T-helper 17 cell (primary cell): ENCODE results near the gene OR8H2. TPM values are rescaled to one million over a fixed set of nuclear protein-coding genes. Genes with fewer than 3 reads are reported as not detected.
"Not testable (repeated sequence)": the region's sequence is repeated elsewhere in the genome, so short reads cannot be mapped to it uniquely, and the experiment has no call there.

Experiments
- ATAC-seq: fragments of 150-1000 bp; cut with Tn5 transposase; 2 replicates; pipeline ENCODE4 v1.10.0; 2021; ENCODE audit warnings: mild to moderate bottlenecking, moderate library complexity
- DNase-seq, 3 donors: peaks; one replicate each; pipeline versions ENCODE4 v3.0.0 to v3.0.0-alpha.2; 2020 to 2021
- H3K9me3 ChIP-seq: one replicate; pipeline ENCODE4 v1.7.0; 2013; ENCODE audit warnings: low read length, mild to moderate bottlenecking; ENCODE audit not compliant: control insufficient read depth, poor library complexity, severe bottlenecking
- H3K27ac Mint-ChIP-seq: one replicate; pipeline ENCODE4 v1.8.0; 2022; ENCODE audit warnings: mild to moderate bottlenecking, moderate library complexity, mixed read lengths
- H3K27me3 Mint-ChIP-seq: one replicate; pipeline ENCODE4 v1.8.0; 2022; ENCODE audit warnings: mixed read lengths
- H3K36me3 Mint-ChIP-seq: one replicate; pipeline ENCODE4 v1.8.0; 2022; ENCODE audit warnings: low read depth, mixed read lengths
- H3K4me1 Mint-ChIP-seq: one replicate; pipeline ENCODE4 v1.8.0; 2022; ENCODE audit warnings: mild to moderate bottlenecking, mixed read lengths
- H3K4me3 Mint-ChIP-seq: one replicate; pipeline ENCODE4 v1.8.0; 2022; ENCODE audit warnings: mild to moderate bottlenecking, moderate library complexity, mixed read lengths
- total RNA-seq, 4 donors: library from RNA in 2 of 4; stranded (reverse) in 2 of 4; gene quantifications; one replicate each; pipeline ENCODE4 v1.2.3 and lab custom pipeline; 2022 to 2026

OR8H2 gene
- total RNA-seq (not detected), total RNA-seq (lab: John Stamatoyannopoulos, UW) (0 reads per million in 2 donors)

DNA sequence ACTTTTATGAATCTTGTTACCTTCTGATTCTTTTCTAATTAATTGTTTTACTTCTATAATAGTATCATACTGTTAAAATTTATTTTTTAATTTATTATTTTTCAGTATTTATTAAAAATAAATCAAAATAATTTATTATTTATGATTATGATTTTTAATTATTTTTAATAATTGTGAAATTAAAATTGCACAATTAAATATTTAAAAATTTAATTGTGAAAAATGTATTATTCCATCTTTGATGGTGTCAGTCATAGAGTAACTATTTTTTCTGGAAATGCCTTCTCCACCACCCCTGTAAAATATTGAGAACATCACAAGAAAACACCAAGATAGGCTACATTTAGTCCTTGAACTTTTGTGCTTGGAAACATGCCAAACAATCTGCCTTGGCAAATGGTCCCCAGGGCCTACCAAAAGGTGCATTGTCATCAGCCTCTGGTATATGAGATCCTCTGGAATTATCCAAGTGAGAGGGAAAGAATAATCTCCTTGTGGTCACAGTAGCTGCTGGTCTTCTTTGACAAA, at the start of gene OR8H2:
Gene OR8H2 (plus strand): TSS at position 478 of the 528 bp plus-strand sequence. CDS start 1,356 bp downstream, outside the sequence.
- Mint-ChIP-seq H3K27me3 (no peaks in the 10 kb centered on the region), H3K27ac (no peak within 1 kb of the TSS), H3K4me1 (no peaks in the 10 kb centered on the region), H3K36me3 (no peaks in the 10 kb centered on the region), H3K4me3 (no peak within 1 kb of the TSS)
- no peak for ATAC-seq
- DNase-seq: no peak
- H3K9me3 ChIP-seq: no peaks in the 10 kb centered on the region

- not testable (repeated sequence) for H3K4me1 Mint-ChIP-seq
Observed at GRCh38 chr11:56056366-56056765, 47.1 kb upstream of the OR8H2 start.

GRCh38 chr11:56057661-56058237, 45.7 kb upstream of the OR8H2 start:
- H3K36me3 Mint-ChIP-seq, H3K27ac Mint-ChIP-seq, H3K4me3 Mint-ChIP-seq, H3K27me3 Mint-ChIP-seq, H3K9me3 ChIP-seq, H3K4me1 Mint-ChIP-seq, ATAC-seq, DNase-seq: not testable (repeated sequence)

More at GRCh38 chr11:56056366-56056765, 47.1 kb upstream of the OR8H2 start:
- not testable (repeated sequence) for H3K27me3 Mint-ChIP-seq, DNase-seq, H3K9me3 ChIP-seq, ATAC-seq, H3K36me3 Mint-ChIP-seq, H3K27ac Mint-ChIP-seq, H3K4me3 Mint-ChIP-seq

- not testable (repeated sequence) for H3K4me3 Mint-ChIP-seq, DNase-seq, H3K9me3 ChIP-seq, H3K36me3 Mint-ChIP-seq, H3K4me1 Mint-ChIP-seq, H3K27ac Mint-ChIP-seq, ATAC-seq, H3K27me3 Mint-ChIP-seq
Observed at GRCh38 chr11:56058260-56058780, 45.2 kb upstream of the OR8H2 start.

- Mint-ChIP-seq H3K4me1 (no peaks in the 10 kb centered on the region), H3K36me3 (no peaks in the 10 kb centered on the region), H3K4me3 (no peak overlapping the region), H3K27me3 (no peaks in the 10 kb centered on the region), H3K27ac (no peak overlapping the region)
- ATAC-seq (no peak), DNase-seq (no peak)
- no peaks in the 10 kb centered on the region for H3K9me3 ChIP-seq
Observed at GRCh38 chr11:56066980-56067379, 36.5 kb upstream of the OR8H2 start.

GRCh38 chr11:56089697-56090096, 13.8 kb upstream of the OR8H2 start:
- Mint-ChIP-seq H3K4me1 (no peaks in the 10 kb centered on the region), H3K4me3 (no peak overlapping the region), H3K27me3 (no peaks in the 10 kb centered on the region), H3K36me3 (no peaks in the 10 kb centered on the region), H3K27ac (no peak overlapping the region)
- DNase-seq (no peak), ATAC-seq (no peak)
- no peaks in the 10 kb centered on the region for H3K9me3 ChIP-seq

DNA sequence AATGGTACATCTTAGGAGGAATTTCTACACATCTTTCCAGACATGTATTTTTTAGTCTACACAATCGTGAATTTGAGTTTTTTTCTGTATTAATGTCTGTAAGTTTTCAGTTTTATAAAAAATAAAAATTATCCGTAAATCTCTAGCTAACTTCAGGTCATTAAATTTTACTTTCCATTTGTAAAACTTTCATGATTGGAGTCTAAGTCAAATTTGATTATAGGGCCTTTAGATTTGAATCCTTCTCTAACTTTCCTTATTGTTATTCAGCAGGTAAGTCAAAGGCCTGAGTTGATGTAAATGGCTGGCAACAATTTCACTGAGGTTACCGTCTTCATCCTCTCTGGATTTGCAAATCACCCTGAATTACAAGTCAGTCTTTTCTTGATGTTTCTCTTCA, 10.5 kb upstream of the OR8H2 start, which contains the start of gene OR8I2:
Gene OR8I2 (plus strand): TSS at position 301 of the 400 bp plus-strand sequence. CDS start 0 bp downstream, at position 301.
- no peak within 1 kb of the TSS for H3K4me3 Mint-ChIP-seq
- ATAC-seq (no peak), DNase-seq (no peak)
- no peak within 1 kb of the TSS for H3K27ac Mint-ChIP-seq
- H3K36me3 Mint-ChIP-seq: no peaks in the 10 kb centered on the region
- no peaks in the 10 kb centered on the region for H3K9me3 ChIP-seq
- H3K4me1 Mint-ChIP-seq: no peaks in the 10 kb centered on the region
- H3K27me3 Mint-ChIP-seq: no peaks in the 10 kb centered on the region

GRCh38 chr11:56122073-56122472, 18.6 kb downstream of the OR8H2 start, which contains the start of gene OR8H3:
Gene OR8H3 (plus strand): TSS chr11:56122373. CDS start chr11:56122373, 0 bp downstream.
- no peak within 1 kb of the TSS for H3K4me3 Mint-ChIP-seq
- no peak for ATAC-seq
- no peaks in the 10 kb centered on the region for H3K27me3 Mint-ChIP-seq
- H3K27ac Mint-ChIP-seq: no peak within 1 kb of the TSS
- no peaks in the 10 kb centered on the region for H3K9me3 ChIP-seq
- DNase-seq: no peak
- no peaks in the 10 kb centered on the region for H3K4me1 Mint-ChIP-seq
- H3K36me3 Mint-ChIP-seq: no peaks in the 10 kb centered on the region

DNA sequence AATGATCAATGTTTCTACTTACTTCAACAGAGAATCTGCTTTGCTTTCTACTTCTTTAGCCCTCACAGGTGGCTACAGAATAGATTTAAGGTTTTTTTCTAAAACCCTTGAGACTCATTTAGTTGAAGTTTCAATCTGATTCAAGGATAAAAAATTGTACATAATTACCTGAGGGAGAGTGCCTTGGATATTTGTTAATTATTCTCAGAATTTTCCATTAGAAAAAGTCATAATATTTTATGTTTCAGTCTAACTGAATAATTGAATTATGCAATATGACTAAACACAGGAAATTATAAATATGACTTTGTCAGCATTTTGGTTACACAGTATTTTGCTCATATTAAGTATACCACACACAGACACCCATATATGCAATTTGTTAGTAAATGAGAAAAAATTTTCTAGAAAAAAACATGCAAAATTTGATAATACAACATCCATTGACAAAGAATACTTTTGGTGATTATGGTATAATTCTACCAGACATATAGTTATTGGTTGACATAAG, 36.7 kb downstream of the OR8H2 start, which contains the start of gene OR8J3:
Gene OR8J3 (minus strand): TSS at position 51 of the 511 bp plus-strand sequence. CDS start 2,483 bp downstream, outside the sequence.
- no peak for ATAC-seq
- no peaks in the 10 kb centered on the region for H3K9me3 ChIP-seq
- H3K27me3 Mint-ChIP-seq: no peaks in the 10 kb centered on the region
- no peak within 1 kb of the TSS for H3K4me3 Mint-ChIP-seq
- no peak for DNase-seq
- no peaks in the 10 kb centered on the region for H3K4me1 Mint-ChIP-seq
- no peaks in the 10 kb centered on the region for H3K36me3 Mint-ChIP-seq
- H3K27ac Mint-ChIP-seq: no peak within 1 kb of the TSS

DNA sequence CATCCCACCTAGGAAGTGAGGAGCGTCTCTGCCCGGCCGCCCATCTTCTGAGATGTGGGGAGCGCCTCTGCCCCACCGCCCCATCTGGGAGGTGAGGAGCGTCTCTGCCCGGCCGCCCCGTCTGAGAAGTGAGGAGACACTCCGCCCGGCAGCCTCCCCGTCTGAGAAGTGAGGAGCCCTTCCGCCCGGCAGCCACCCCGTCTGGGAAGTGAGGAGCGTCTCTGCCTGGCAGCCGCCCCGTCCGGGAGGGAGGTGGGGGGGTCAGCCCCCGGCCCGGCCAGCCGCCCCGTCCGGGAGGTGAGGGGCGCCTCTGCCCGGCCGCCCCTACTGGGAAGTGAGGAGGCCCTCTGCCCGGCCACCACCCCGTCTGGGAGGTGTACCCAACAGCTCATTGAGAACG, 40.2 kb downstream of the OR8H2 start:
- H3K27ac Mint-ChIP-seq, DNase-seq, H3K9me3 ChIP-seq, H3K4me1 Mint-ChIP-seq, H3K27me3 Mint-ChIP-seq, H3K4me3 Mint-ChIP-seq, H3K36me3 Mint-ChIP-seq, ATAC-seq: not testable (repeated sequence)

DNA sequence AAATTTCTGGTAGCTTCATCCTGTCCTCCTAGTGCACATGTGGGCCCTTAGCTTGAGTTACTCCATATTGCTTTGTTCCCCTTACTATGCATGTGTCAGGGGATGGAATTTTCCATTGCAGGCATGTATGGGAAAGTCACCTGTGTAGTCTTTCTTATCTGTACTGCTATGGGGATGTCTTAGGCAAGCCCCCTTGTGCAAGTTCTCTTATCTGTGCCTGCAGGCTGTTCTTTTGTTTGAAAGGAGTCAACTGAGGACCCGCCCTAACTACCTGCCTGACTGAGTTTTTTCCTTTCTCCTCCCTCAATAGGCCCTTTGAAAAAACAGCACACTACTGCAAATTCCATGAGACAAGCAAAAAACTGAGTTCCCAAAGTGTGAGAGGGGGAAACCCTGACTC, 47.9 kb downstream of the OR8H2 start:
- peaks cover 3% of the 10 kb centered on the region for H3K9me3 ChIP-seq
- no peaks in the 10 kb centered on the region for H3K27me3 Mint-ChIP-seq
- no peak overlapping the region for H3K27ac Mint-ChIP-seq
- DNase-seq (no peak), ATAC-seq (no peak)
- no peak overlapping the region for H3K4me3 Mint-ChIP-seq
- no peaks in the 10 kb centered on the region for H3K36me3 Mint-ChIP-seq
- H3K4me1 Mint-ChIP-seq: no peaks in the 10 kb centered on the region

- DNase-seq (no peak), ATAC-seq (no peak)
- Mint-ChIP-seq H3K27ac (no peak overlapping the region), H3K4me3 (no peak overlapping the region), H3K27me3 (no peaks in the 10 kb centered on the region), H3K36me3 (no peaks in the 10 kb centered on the region), H3K4me1 (no peaks in the 10 kb centered on the region)
- H3K9me3 ChIP-seq: peaks cover 3% of the 10 kb centered on the region
Observed at GRCh38 chr11:56152333-56152732, 48.8 kb downstream of the OR8H2 start.
